ENCODE results near the gene DCTN4. TPM values are rescaled to one million over a fixed set of nuclear protein-coding genes. Genes with fewer than 3 reads are reported as not detected.

Gene DCTN4
- total and polyA plus RNA-seq, 2 of the 4 experiments (the other 2 are of a cell fraction): 28.1 to 50.2 TPM

- Histone ChIP-seq H3K18ac (ENCODE audit: low read depth, low read length) (no peak overlapping the region), H3K4me1 (ENCODE audit: control insufficient read depth, insufficient read depth, low read length) (peaks cover 12% of the 10 kb centered on the region), H2AK5ac (ENCODE audit: low read depth, low read length) (no peak overlapping the region), H3K14ac (replicated peaks; ENCODE audit: low read depth, low read length) (no peak overlapping the region), H3K27me3 (ENCODE audit: control insufficient read depth, insufficient read depth, low read length) (peaks cover 9% of the 10 kb centered on the region), H4K91ac (ENCODE audit: insufficient read depth, low read depth, low read length) (no peak overlapping the region), H3K4ac (ENCODE audit: low read depth, low read length) (no peak overlapping the region), H3K9me3 (ENCODE audit: control insufficient read depth, insufficient read depth, low read length) (no peaks in the 10 kb centered on the region), H3K79me1 (ENCODE audit: low read depth in 1 of 2, low read length in 2 of 2) (no peaks in the 10 kb centered on the region), H4K5ac (ENCODE audit: low read depth, low read length) (no peak overlapping the region), H3K27ac (ENCODE audit: insufficient read depth, low read length) (no peak overlapping the region), H4K20me1 (ENCODE audit: insufficient read depth, low read length) (no peaks in the 10 kb centered on the region; the same call in 1 of the 2 replicates), H2BK15ac (ENCODE audit: low read depth, low read length) (no peak overlapping the region), H3K9ac (ENCODE audit: low read depth, low read length) (no peak overlapping the region), H3K4me2 (ENCODE audit: low read depth, low read length) (no peak overlapping the region), H2BK20ac (ENCODE audit: low read depth, low read length) (no peak overlapping the region), H3K23ac (ENCODE audit: low read depth, low read length) (no peak overlapping the region), H3K36me3 (ENCODE audit: control insufficient read depth, insufficient read depth, low read length) (no peaks in the 10 kb centered on the region), H4K8ac (ENCODE audit: low read depth in 2 of 2, low read length in 2 of 2) (no peak overlapping the region), H2AK9ac (replicated peaks; ENCODE audit: low read depth, low read length, poor library complexity) (no peak overlapping the region), H2BK120ac (ENCODE audit: low read depth, low read length) (no peak overlapping the region), H3K9me1 (ENCODE audit: insufficient read depth, low read length) (peaks cover 4% of the 10 kb centered on the region; the same call in 1 of the 2 replicates), H2BK5ac (ENCODE audit: low read depth, low read length, poor library complexity, severe bottlenecking) (no peak overlapping the region), H3K4me3 (ENCODE audit: insufficient read depth, low read depth, low read length) (no peak overlapping the region), H3K56ac (ENCODE audit: extremely low read depth, insufficient read depth, low read length) (no peak overlapping the region), H2AFZ (replicated peaks; ENCODE audit: low read length, poor library complexity) (no peak overlapping the region)
- WGBS, 2 experiments (ENCODE audit: extremely low coverage in 2 of 2, insufficient read length in 1 of 2): no CpG with 5 or more reads among the region's 4 CpGs
- ChIA-PET CTCF (interaction anchor here (0.7 kb wide), 1 partner anchor 101 kb away, joined by 3 read pairs; no protein-coding TSS in a partner anchor), POLR2A (ENCODE audit: unreplicated experiment) (no interaction called here)
- no peak for DNase-seq
- intact Hi-C loops (cut with micrococcal nuclease): no loop called here
- ATAC-seq (ENCODE audit: low read depth): no peak
- no peak for TF ChIP-seq MAZ (IDR thresholded peaks at IDR 0.05; ENCODE audit: borderline replicate concordance, low read depth, low read length)
- TF ChIP-seq RAD21 (IDR thresholded peaks at IDR 0.05; ENCODE audit: low read length): no peak
- no peak for TF ChIP-seq RFX5 (IDR thresholded peaks at IDR 0.05; ENCODE audit: low read depth, low read length)
- no peak for TF ChIP-seq FOS (IDR thresholded peaks at IDR 0.05; ENCODE audit: low read depth, low read length)
- TF ChIP-seq CHD1 (IDR thresholded peaks at IDR 0.05; ENCODE audit: low read depth, low read length): no peak
- TF ChIP-seq USF2 (IDR thresholded peaks at IDR 0.05; ENCODE audit: low read depth, low read length): no peak
- no peak for TF ChIP-seq RCOR1 (IDR thresholded peaks at IDR 0.05; ENCODE audit: insufficient replicate concordance, low read length)
- no peak for TF ChIP-seq CEBPB (IDR thresholded peaks at IDR 0.05; ENCODE audit: low read depth, low read length)
- TF ChIP-seq MAFK (IDR thresholded peaks at IDR 0.05; ENCODE audit: low read depth, low read length): no peak
- TF ChIP-seq POLR2A (IDR thresholded peaks at IDR 0.05; ENCODE audit: low read depth, low read length): no peak
- TF ChIP-seq MXI1 (IDR thresholded peaks at IDR 0.05; ENCODE audit: borderline replicate concordance, low read depth, low read length): no peak
- no peak for TF ChIP-seq SMC3 (IDR thresholded peaks at IDR 0.05; ENCODE audit: low read depth, low read length)
- no peak for TF ChIP-seq CTCF (conservative IDR thresholded peaks at IDR 0.05; ENCODE audit: low read depth, low read length)
- dilution Hi-C loops (cut with HindIII; ENCODE audit: low sequenced_read_pairs, unreplicated experiment): no loop called here
- in situ Hi-C loops (cut with MboI; ENCODE audit: low sequenced_read_pairs): no loop called here
- no TSS peak for BruUV-seq (replicated peaks)
Measured at GRCh38 chr5:150662731-150663516, 95.9 kb downstream of the DCTN4 start.

Data from IMR-90 (cell line).